Fibroblast of upper back skin (primary cell): Measurements from ENCODE around the gene CDC34.

Experiments used
- DNase-seq: peaks from one replicate; pipeline ENCODE4 v3.0.0-alpha.2; 2013

The CDC34 gene

DNA sequence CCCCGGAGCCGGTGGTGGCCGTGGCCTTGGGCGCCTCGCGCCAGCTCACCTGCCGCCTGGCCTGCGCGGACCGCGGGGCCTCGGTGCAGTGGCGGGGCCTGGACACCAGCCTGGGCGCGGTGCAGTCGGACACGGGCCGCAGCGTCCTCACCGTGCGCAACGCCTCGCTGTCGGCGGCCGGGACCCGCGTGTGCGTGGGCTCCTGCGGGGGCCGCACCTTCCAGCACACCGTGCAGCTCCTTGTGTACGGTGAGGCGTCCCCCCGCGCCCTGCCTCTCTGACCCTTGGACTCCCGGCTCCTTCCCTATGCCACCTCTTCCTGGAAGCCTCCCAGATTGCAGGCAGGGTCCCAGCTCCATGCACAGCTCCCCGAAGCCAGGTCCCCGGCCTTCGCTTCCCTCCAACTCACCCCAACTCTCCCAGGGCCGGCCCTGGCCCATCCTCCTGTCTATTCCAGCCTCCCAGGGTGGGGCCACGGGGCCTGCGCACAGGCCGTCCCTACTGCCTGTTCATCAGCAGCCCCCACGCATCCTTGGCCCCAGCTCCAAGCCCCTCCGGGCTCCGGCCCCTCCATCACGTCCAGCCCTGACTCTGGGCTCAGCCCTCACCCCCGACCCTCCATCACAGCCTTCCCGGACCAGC is 33.6 kb upstream of the CDC34 start:
- no peak for DNase-seq

DNA sequence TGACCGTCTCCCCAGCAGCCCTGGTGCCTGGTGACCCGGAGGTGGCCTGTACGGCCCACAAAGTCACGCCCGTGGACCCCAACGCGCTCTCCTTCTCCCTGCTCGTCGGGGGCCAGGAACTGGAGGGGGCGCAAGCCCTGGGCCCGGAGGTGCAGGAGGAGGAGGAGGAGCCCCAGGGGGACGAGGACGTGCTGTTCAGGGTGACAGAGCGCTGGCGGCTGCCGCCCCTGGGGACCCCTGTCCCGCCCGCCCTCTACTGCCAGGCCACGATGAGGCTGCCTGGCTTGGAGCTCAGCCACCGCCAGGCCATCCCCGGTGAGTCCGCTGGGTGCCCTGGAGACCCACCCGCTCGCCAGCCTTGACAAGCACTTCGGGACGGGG is 33.1 kb upstream of the CDC34 start:
- no peak for DNase-seq

DNA sequence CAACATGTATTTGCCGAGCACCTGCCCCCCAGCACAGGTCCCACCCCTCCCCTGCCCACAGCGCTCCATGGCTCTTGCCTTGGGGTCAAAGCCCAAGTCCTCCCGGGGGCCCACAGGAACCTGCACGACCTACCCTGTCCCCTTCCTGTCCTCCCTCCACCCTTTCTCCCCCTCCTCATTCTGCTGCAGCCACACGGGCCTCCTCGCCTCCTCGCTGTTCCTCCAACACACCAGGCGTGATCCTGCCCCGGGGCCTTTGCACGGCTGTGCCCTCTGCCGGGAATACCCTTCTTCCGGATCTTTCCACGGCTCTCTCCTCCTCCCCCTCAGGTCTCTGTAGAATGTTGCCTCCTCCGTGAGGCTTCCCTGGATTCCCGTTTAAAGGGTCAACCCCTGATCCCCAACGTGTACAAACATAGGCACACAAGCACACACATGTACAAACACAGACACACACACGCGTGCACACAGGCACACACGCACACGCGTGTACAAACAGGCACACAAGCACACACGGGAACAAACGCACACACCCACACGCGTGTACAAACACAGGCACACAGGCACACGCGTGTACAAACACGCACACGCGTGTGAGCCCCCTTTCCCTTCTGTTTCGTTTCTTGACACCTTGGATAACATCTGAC is 32.5 kb upstream of the CDC34 start:
- no peak for DNase-seq

- no peak for DNase-seq
These were observed 29.9 kb upstream of the CDC34 start for GRCh38 chr19:501646-502045.

DNA sequence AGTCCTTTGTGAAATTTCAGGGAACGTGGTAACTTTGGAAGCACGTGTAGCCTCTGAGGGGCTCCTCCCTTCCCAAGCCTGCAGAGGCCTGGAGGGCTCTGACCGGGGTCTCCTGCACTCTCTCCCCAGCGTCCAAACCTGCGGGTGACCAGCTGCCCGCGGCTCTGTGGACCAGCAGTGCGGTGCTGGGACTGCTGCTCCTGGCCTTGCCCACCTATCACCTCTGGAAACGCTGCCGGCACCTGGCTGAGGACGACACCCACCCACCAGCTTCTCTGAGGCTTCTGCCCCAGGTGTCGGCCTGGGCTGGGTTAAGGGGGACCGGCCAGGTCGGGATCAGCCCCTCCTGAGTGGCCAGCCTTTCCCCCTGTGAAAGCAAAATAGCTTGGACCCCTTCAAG is 26.9 kb upstream of the CDC34 start:
- no peak for DNase-seq

DNA sequence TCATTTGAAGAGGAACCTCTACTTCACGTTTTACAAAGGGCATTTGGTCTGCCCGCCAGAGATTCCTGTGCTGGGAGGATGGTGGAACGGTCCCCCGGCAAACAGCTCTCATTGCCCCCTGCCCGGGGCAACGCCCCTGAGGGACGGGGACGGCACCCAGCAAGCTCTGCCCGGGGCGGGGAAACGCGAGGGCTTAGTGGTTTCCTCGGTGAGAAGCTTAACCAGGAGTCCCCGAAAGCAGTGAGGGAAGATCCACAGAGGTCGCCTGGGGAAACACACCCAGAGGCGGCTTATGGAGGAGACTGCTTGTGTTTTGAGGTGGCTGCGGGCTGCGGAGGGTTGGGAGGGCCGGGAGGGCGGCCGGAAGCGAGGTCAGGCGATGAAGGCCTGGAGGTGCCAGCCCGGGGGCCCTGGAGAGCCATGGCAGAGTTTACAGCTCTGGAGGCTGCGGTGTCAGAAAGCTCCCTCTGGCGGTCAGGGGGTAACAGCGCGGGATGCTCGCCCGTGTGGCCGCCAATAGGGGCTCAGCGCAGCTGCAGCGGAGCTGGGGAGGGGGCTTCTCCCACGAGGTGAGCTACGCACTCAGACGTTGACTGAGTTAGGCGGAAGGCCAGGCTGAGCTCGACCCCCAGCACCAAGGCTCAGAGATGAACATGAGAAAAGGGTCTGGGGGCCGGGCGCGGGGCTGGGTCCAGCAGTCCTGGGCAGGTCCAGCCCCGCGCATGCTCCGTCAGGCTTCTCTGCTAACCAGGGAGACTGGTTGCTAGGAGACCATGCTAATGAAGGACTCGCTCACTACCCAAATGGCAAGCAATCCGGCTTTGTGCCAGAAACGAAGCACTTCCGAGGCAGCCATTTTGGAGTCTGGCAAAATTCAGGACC is 24.9 kb upstream of the CDC34 start:
- DNase-seq, result peak; percentile 100

- DNase-seq, result peak; percentile 70
These were observed 24.0 kb upstream of the CDC34 start, which contains the start of gene TPGS1 for GRCh38 chr19:507286-508203. Gene TPGS1 (plus strand): TSS chr19:507497. CDS start chr19:507507, 10 bp downstream.

DNA sequence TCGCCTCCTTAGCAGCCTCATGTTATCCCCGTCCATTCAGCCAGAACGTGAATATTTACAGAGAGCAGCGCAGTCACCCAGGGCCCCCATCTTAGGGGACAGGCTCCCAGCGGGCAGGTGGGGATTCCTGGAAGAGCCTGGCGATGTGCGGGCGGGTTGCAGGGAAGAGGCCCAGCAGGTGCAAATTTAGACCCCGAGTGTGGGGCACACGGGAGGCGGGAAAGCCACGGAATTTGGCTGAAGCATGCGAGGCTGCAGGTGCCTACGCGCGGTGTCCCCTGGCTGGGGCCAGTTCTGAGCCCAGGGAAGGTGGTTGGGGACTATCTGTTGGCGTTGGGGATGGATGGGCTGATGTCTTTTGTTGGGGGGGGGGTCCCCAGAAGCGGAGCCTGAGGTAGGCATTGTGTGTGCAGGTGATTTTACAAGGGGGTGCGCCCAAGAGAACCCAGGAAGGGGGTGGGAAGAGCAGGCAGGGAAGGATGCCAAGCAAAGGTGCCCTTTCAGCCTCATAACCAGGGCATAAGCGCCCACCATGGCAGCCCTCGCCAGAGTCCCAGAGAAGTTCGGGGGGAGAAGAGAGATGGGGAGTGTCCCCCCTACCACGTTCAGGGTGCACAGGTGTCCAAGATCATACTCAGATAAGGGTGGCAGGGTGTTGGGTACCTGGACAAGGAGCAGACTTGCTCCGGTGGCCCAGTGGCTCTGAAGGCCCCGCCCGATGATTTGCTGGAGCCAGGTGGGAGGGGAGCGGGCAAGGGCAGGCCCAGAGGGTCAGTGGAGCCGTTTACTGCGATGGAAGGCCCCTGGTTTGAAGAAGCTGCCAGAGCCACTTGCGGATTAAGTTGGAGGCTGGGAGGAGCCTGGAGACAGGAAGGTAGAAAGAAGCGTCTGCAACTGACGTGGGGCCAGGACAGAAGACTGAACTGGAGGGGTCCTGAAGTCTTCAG is 23.1 kb upstream of the CDC34 start:
- no peak for DNase-seq

DNA sequence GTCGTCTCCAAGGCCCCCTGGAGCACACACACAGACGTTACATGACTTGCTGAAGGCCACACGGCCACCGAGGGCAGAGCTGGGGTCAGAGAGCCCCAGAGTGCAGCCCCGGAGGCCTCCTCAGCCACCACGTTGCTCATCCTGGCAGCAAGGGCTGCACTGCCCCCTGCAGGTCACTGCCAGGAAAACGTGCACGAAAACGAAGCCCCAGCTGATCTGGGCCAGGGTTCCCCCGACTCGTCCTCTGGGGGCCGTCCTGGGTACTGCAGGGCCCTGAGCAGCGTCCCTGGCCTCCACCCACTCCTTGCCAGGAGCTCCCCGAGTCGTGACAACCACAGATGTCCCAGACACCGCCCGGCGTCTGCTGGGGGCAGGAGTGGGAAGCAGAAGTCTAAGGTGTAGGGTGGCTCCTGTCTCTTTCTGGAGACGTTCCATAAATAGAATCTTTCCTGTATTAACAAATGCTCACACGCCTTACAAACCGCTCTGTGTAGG is 20.9 kb upstream of the CDC34 start:
- DNase-seq, result peak; percentile 85

GRCh38 chr19:511101-511851 is 20.3 kb upstream of the CDC34 start:
- DNase-seq, result peak; percentile 73

DNA sequence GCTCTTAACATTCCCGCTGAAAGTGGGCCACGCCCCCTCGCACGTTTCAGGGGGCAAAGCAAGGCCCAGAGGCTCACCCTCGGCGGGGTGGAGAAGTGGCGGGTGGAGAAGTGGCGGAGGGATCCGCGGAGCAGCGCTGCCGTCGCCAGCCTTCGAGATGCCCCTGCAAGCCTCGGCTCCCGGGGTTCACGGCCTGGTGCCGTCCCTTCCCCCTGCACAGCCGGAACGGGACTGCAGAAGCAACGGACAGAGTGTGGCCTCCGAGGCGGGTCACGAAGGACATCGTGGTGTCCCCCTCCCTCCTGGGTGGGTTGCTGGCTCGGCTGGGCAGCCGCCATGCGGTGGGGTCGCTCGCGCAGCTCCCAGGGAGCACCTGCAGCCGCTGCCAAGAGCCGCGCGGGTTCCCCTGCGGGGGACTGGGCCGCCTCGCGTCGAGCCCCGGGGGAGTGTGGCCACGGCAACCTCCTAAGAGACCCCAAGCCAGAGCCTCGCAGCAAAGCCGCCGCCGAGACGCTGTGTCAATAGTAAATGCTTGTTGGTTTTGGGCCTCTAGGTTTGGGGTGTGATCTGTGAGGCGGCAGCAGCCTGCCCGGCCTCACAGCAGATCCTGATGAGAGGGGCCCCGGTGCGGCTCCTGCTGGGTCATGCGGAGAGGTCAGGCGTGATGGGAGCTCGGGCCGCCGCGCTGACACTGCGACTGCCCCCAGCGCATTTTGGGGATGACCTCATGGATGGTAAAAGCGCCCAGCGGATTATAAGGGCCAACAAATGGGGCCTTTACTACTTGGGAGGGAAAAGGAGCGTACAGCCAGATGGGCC is 18.8 kb upstream of the CDC34 start:
- no peak for DNase-seq

DNA sequence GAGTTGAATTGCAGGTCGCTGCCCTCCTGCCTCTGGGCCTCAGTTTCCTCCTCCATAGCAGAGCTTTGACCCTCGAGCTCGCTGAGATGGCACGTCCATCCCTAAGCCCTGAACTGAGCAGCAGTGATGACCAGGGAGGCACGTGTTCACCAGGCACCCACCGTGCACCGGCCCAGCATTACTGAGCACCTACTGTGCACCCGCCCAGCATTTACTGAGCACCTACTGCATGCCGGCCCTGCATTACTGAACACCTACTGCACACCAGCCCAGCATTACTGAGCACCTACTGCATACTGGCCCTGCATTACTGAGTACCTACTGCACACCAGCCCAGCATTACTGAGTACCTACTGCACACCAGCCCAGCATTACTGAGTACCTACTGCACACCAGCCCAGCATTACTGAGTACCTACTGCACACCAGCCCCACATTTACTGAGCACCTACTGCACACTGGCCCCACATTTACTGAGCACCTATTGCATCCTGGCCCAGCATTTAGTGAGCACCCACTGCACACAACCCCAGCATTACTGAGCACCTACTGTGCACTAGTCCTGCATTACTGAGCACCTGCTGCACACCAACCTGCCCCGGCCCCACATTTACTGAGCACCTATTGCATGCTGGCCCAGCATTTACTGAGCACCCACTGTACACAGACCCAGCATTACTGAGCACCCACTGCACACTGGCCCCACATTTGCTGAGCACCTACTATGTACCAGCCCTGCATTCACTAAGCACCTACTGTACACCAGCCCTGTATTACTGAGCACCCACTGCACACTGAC is 18.0 kb upstream of the CDC34 start:
- no peak for DNase-seq

DNA sequence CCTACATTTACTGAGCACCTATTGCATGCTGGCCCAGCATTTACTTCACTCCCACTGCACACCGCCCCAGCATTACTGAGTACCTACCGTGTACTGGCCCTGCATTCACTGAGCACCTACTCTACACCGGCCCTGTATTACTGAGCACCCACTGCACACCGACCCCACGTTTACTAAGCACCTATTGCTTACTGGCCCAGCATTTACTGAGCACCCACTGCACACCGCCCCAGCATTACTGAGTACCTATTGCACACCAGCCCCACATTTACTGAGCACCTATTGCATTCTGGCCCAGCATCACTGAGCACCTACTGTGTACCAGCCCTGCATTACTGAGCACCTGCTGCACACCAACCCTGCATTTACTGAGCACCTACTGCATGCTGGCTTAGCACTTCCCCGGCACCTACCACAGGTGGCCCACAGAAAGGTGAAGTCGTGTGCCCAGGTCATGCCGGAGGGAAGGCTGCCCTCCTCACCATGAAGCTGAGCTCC is 17.3 kb upstream of the CDC34 start:
- DNase-seq, result no peak

DNA sequence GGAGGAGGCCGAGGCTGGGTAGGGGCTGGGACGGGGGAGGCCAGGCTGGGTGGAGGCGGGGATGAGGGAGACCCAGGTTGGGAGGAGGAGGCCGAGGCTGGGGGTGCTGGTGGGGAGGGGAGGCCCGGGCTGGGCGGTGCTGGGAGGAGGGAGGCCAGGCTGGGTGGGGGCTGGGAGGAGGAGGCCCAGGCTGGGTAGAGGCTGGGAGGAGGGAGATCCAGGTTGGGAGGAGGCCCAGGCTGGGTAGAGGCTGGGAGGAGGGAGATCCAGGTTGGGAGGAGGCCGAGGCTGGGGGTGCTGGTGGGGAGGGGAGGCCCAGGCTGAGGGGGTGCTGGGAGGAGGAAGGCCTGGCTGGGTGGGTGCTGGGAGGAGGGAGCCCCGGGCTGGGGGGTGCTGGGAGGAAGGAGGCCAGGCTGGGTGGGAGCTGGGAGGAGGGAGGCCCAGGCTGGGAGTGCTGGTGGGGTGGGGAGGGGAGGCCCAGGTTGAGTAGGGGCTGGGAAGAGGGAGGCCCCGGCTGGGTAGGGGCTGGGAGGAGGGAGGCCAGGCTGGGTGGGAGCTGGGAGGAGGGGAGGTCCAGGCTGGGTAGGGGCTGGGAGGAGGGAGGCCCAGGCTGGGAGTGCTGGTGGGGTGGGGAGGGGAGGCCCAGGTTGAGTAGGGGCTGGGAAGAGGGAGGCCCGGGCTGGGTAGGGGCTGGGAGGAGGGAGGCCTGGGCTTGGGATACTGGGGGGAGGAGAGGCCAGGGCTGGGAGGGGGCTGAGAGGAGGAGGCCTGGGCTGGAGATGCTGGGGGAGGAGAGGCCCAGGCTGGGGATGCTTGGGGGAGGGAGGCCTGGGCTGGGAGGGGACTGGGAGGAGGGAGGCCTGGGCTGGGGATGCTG is 13.6 kb upstream of the CDC34 start:
- DNase-seq, result peak; percentile 96

- DNase-seq, result no peak
These were observed 12.8 kb upstream of the CDC34 start for GRCh38 chr19:518598-519231.

DNA sequence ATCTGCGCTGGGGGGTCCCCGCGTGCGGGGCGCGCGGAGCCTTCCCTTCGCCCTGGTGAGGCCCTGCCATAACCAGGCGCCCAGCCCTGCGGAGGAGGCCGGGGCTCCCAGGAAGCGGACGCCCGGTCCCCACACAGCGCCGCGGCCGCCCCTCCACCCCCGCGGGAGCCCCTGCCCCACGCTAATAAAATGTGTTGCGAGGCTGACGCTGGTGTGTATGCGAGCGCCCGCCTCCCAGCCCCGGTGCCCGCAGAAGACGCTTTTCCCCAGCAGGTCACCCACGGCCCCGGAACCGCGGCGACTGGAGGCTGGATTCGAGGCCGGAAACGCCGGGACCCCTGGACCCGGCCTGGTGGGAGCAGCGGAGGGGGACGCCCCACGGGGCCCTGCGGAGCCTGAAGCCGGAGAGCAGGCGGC is 12.1 kb upstream of the CDC34 start:
- no peak for DNase-seq

DNA sequence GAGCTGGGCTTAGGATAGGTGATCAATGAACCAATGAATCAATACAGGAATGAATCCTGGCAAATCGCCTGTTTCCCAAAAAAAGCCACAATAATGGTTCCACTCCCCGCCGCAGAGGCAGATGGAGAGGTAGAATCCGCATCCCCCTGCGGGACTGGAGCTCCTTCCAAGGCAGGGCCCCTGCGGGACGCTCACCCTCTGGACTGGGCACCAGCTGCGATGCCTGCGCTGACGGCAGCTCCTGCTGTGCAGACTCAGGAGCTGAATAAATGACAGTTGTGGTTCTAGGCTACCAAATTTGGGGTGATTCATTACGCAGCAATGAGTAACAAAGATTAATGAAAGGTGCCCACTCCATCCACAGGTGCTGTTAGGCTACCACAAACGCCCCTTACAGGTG is 8.8 kb upstream of the CDC34 start:
- DNase-seq, result no peak
